IPS DF 4.7 (cell line): ENCODE data around the gene CACNA2D3.

ENCODE experiments used
- DNase-seq: peaks from one replicate; pipeline ENCODE4 v3.0.0-alpha.2; 2013; ENCODE audit warnings: low spot score; ENCODE audit errors: extremely low read depth

The CACNA2D3 gene

GRCh38 chr3:54527521-54527920 lies 405.2 kb downstream of the CACNA2D3 start:
- no peak for DNase-seq

- no peak for DNase-seq
These were observed 405.6 kb downstream of the CACNA2D3 start for GRCh38 chr3:54527953-54528352.

- no peak for DNase-seq
These were observed 406.3 kb downstream of the CACNA2D3 start for GRCh38 chr3:54528668-54529067.

GRCh38 chr3:54530091-54530490 lies 407.7 kb downstream of the CACNA2D3 start:
- DNase-seq = no peak

- no peak for DNase-seq
These were observed 408.6 kb downstream of the CACNA2D3 start for GRCh38 chr3:54530944-54531343.

GRCh38 chr3:54531741-54532140 lies 409.4 kb downstream of the CACNA2D3 start:
- no peak for DNase-seq

GRCh38 chr3:54533856-54534255 lies 411.5 kb downstream of the CACNA2D3 start:
- no peak for DNase-seq

GRCh38 chr3:54535619-54536018 lies 413.3 kb downstream of the CACNA2D3 start:
- no peak for DNase-seq

GRCh38 chr3:54536450-54536849 lies 414.1 kb downstream of the CACNA2D3 start:
- no peak for DNase-seq

- no peak for DNase-seq
These were observed 415.2 kb downstream of the CACNA2D3 start for GRCh38 chr3:54537506-54537905.

GRCh38 chr3:54538346-54538745 lies 416.0 kb downstream of the CACNA2D3 start:
- peak; percentile 19 for DNase-seq

GRCh38 chr3:54541369-54541768 lies 419.0 kb downstream of the CACNA2D3 start:
- no peak for DNase-seq

- no peak for DNase-seq
These were observed 421.1 kb downstream of the CACNA2D3 start for GRCh38 chr3:54543446-54543845.

- DNase-seq = no peak
These were observed 424.7 kb downstream of the CACNA2D3 start for GRCh38 chr3:54547051-54547450.

GRCh38 chr3:54547846-54548245 lies 425.5 kb downstream of the CACNA2D3 start:
- DNase-seq = no peak

- DNase-seq = no peak
These were observed 427.4 kb downstream of the CACNA2D3 start for GRCh38 chr3:54549607-54550220.

- no peak for DNase-seq
These were observed 428.0 kb downstream of the CACNA2D3 start for GRCh38 chr3:54550221-54550977.

- no peak for DNase-seq
These were observed 434.3 kb downstream of the CACNA2D3 start for GRCh38 chr3:54556630-54557029.

- DNase-seq = no peak
These were observed 435.4 kb downstream of the CACNA2D3 start for GRCh38 chr3:54557538-54558428.

- DNase-seq = no peak
These were observed 441.3 kb downstream of the CACNA2D3 start for GRCh38 chr3:54563501-54564200.

- no peak for DNase-seq
These were observed 442.1 kb downstream of the CACNA2D3 start for GRCh38 chr3:54564374-54564925.
